Fibroblast of lung (primary cell): ENCODE results near the gene FCGBP.
"Not testable (repeated sequence)": the region's sequence is repeated elsewhere in the genome, so short reads cannot be mapped to it uniquely, and the experiment has no call there.

Experiments used
- CTCF ChIP-seq, 2 donors: IDR thresholded peaks in 1 of 2; conservative IDR thresholded peaks in 1 of 2; 1 replicate in 1 of 2; 2 replicates in 1 of 2; pipeline ENCODE4 v1.5.1; 2011 to 2012; ENCODE audit warnings: low read length in 2 of 2, control low read depth in 1 of 2, inconsistent platforms in 1 of 2, low read depth in 1 of 2, mild to moderate bottlenecking in 1 of 2
- EZH2 ChIP-seq: IDR thresholded peaks from 2 replicates; pipeline ENCODE4 v1.5.1; 2012; ENCODE audit warnings: low read length, control low read depth, mild to moderate bottlenecking; ENCODE audit errors: missing control alignments

GRCh38 chr19:39895096-39895495, 39.3 kb downstream of the FCGBP start:
- not testable (repeated sequence) for TF ChIP-seq CTCF (conservative IDR thresholded peaks at IDR 0.05 in 1 of 2, IDR thresholded peaks at IDR 0.05 in 1 of 2; ENCODE audit: low read depth in 1 of 2, low read length in 2 of 2); EZH2
